WTC11 (cell line): Measurements from ENCODE around the gene DSTYK. TPM values are rescaled to one million over a fixed set of nuclear protein-coding genes. Genes with fewer than 3 reads are reported as not detected.

ENCODE experiments used
- ATAC-seq: fragments of 200-7000 bp; cut with Tn5 transposase; 2 replicates; pipeline ENCODE4 v1.10.0; 2021; ENCODE audit warnings: mild to moderate bottlenecking, moderate library complexity
- CTCF ChIA-PET: fragments of 300-600 bp; sonication (Branson Sonifier 250); formaldehyde crosslinking; loops from one replicate; lab custom pipeline; 2021; ENCODE audit warnings: antibody characterized with exemption; lab: Charles Lee
- POLR2A ChIA-PET: fragments of 350-600 bp; sonication (Branson Sonifier 250); formaldehyde crosslinking; loops from one replicate; lab custom pipeline; 2021; ENCODE audit warnings: antibody characterized with exemption; lab: Charles Lee
- DNase-seq: peaks from one replicate; pipeline ENCODE4 v3.0.0; 2021; ENCODE audit warnings: low spot score
- H3K27ac Mint-ChIP-seq: 2 replicates; pipeline ENCODE4 v1.8.0; 2021; ENCODE audit warnings: mixed read lengths
- H3K27me3 Mint-ChIP-seq: 2 replicates; pipeline ENCODE4 v1.8.0; 2021; ENCODE audit warnings: low read depth, mild to moderate bottlenecking, moderate library complexity, mixed read lengths
- H3K36me3 Mint-ChIP-seq: 2 replicates; pipeline ENCODE4 v1.8.0; 2021; ENCODE audit warnings: mixed read lengths
- H3K4me1 Mint-ChIP-seq: 2 replicates; pipeline ENCODE4 v1.8.0; 2022; ENCODE audit warnings: mixed read lengths
- H3K4me3 Mint-ChIP-seq: 2 replicates; pipeline ENCODE4 v1.8.0; 2021; ENCODE audit warnings: mild to moderate bottlenecking, moderate library complexity, mixed read lengths
- H3K9me3 Mint-ChIP-seq: 2 replicates; pipeline ENCODE4 v1.8.0; 2021; ENCODE audit warnings: mixed read lengths
- ARID4B ChIP-seq: sonication (generic); formaldehyde crosslinking; IDR thresholded peaks from 2 replicates; pipeline ENCODE4 v1.8.0; 2023; ENCODE audit warnings: missing genetic modification reagents, mild to moderate bottlenecking, borderline replicate concordance
- CBFB ChIP-seq: sonication (generic); formaldehyde crosslinking; IDR thresholded peaks from 2 replicates; pipeline ENCODE4 v1.8.1; 2022; ENCODE audit warnings: mild to moderate bottlenecking, low read depth, missing genetic modification reagents
- CDX4 ChIP-seq: fragments of 250-450 bp; sonication (Bioruptor Pico); IDR thresholded peaks from 2 replicates; pipeline ENCODE4 v1.9.0; 2021; ENCODE audit warnings: moderate library complexity, mild to moderate bottlenecking, inconsistent platforms, borderline replicate concordance
- CREM ChIP-seq: sonication (generic); formaldehyde crosslinking; IDR thresholded peaks from 2 replicates; pipeline ENCODE4 v1.8.1; 2022; ENCODE audit warnings: mild to moderate bottlenecking, missing genetic modification reagents, moderate library complexity
- E2F4 ChIP-seq: sonication (generic); formaldehyde crosslinking; IDR thresholded peaks from 2 replicates; pipeline ENCODE4 v1.8.1; 2022; ENCODE audit warnings: low read depth, mild to moderate bottlenecking, moderate library complexity, missing genetic modification reagents, borderline replicate concordance
- FOXK1 ChIP-seq: sonication (generic); formaldehyde crosslinking; IDR thresholded peaks from 2 replicates; pipeline ENCODE4 v1.8.0; 2022; ENCODE audit warnings: mild to moderate bottlenecking, moderate library complexity, missing genetic modification reagents
- JAZF1 ChIP-seq: fragments of 250-450 bp; sonication (Bioruptor Pico); IDR thresholded peaks from 2 replicates; pipeline ENCODE4 v1.9.0; 2021; ENCODE audit warnings: moderate library complexity, mild to moderate bottlenecking, inconsistent platforms
- NFATC4 ChIP-seq: fragments of 250-450 bp; sonication (Bioruptor Pico); IDR thresholded peaks from 2 replicates; pipeline ENCODE4 v1.9.0; 2021; ENCODE audit warnings: mild to moderate bottlenecking
- NR2C2 ChIP-seq: sonication (generic); formaldehyde crosslinking; IDR thresholded peaks from 2 replicates; pipeline ENCODE4 v1.8.0; 2022; ENCODE audit warnings: mild to moderate bottlenecking, missing genetic modification reagents
- SOX15 ChIP-seq: fragments of 250-450 bp; sonication (Bioruptor Pico); IDR thresholded peaks from 2 replicates; pipeline ENCODE4 v1.9.0; 2021; ENCODE audit warnings: mild to moderate bottlenecking
- STAT6 ChIP-seq: sonication (generic); formaldehyde crosslinking; conservative IDR thresholded peaks from 2 replicates; pipeline ENCODE4 v1.8.1; 2023; ENCODE audit warnings: mild to moderate bottlenecking, low read depth, missing genetic modification reagents, moderate library complexity
- TP53 ChIP-seq: sonication (generic); formaldehyde crosslinking; IDR thresholded peaks from 2 replicates; pipeline ENCODE4 v1.8.1; 2023; ENCODE audit warnings: mild to moderate bottlenecking, missing genetic modification reagents
- USF2 ChIP-seq: sonication (generic); formaldehyde crosslinking; IDR thresholded peaks from 2 replicates; pipeline ENCODE4 v1.8.1; 2023; ENCODE audit warnings: mild to moderate bottlenecking, missing genetic modification reagents, moderate library complexity
- ZBTB21 ChIP-seq: sonication (generic); formaldehyde crosslinking; IDR thresholded peaks from 2 replicates; pipeline ENCODE4 v1.8.1; 2023; ENCODE audit warnings: mild to moderate bottlenecking, missing genetic modification reagents, borderline replicate concordance
- ZNF396 ChIP-seq: fragments of 250-450 bp; sonication (Bioruptor Pico); IDR thresholded peaks from 2 replicates; pipeline ENCODE4 v1.8.0; 2021; ENCODE audit warnings: mild to moderate bottlenecking, moderate library complexity, borderline replicate concordance
- ZNF416 ChIP-seq: fragments of 250-450 bp; sonication (Bioruptor Pico); IDR thresholded peaks from 2 replicates; pipeline ENCODE4 v1.9.0; 2021; ENCODE audit warnings: mild to moderate bottlenecking, inconsistent platforms
- ZSCAN18 ChIP-seq: fragments of 250-450 bp; sonication (Bioruptor Pico); IDR thresholded peaks from 2 replicates; pipeline ENCODE4 v2.1.2; 2022; ENCODE audit warnings: mild to moderate bottlenecking, moderate library complexity
- total RNA-seq: library from RNA; stranded (reverse); gene quantifications from 3 replicates; pipeline ENCODE4 v1.2.3, GENCODE V29; 2021

DSTYK gene
- total RNA-seq, 1 experiment from 2014 or later: 11.6 TPM

- POLR2A ChIA-PET: no interaction called here
- DNase-seq (no peak), ATAC-seq (no peak)
- Mint-ChIP-seq H3K27ac (peak overlapping the region; percentile 47; the same call in 1 of the 2 replicates), H3K9me3 (no peaks in the 10 kb centered on the region), H3K4me3 (no peak overlapping the region), H3K4me1 (peaks cover 18% of the 10 kb centered on the region), H3K36me3 (no peaks in the 10 kb centered on the region; the same call in 1 of the 2 replicates), H3K27me3 (no peaks in the 10 kb centered on the region; the same call in 1 of the 2 replicates)
- CTCF ChIA-PET: interaction anchor here (0.7 to 1.3 kb wide), 2 partner anchors 63 to 318 kb away, joined by 3 to 5 read pairs; no protein-coding TSS in a partner anchor
- TF ChIP-seq CBFB (CRISPR knock-in tag) (no peak), ZNF396 (CRISPR knock-in tag) (no peak), NR2C2 (CRISPR knock-in tag) (no peak), NFATC4 (no peak), E2F4 (CRISPR knock-in tag) (no peak)
Observed at GRCh38 chr1:205124726-205125125, 86.8 kb downstream of the DSTYK start.

GRCh38 chr1:205122489-205122882 lies 89.0 kb downstream of the DSTYK start:
- no peak for DNase-seq
- peak; percentile 3; the same call in 1 of the 2 replicates for ATAC-seq
- Mint-ChIP-seq H3K4me1 (peaks cover 18% of the 10 kb centered on the region), H3K9me3 (no peaks in the 10 kb centered on the region), H3K27ac (peak overlapping the region; percentile 100), H3K27me3 (no peaks in the 10 kb centered on the region; the same call in 1 of the 2 replicates), H3K36me3 (peaks cover 2% of the 10 kb centered on the region), H3K4me3 (peak overlapping the region; percentile 98)
- ChIA-PET CTCF (interaction anchor here (0.6 to 3.4 kb wide), 10 partner anchors 19 to 325 kb away, joined by 3 to 28 read pairs (median 5); no protein-coding TSS in a partner anchor), POLR2A (interaction anchor here (2.2 kb wide), 1 partner anchor 106 kb away, joined by 9 read pairs; the partner anchor contains the start of gene TMCC2)
- TF ChIP-seq USF2 (no peak), STAT6 (no peak), TP53 (CRISPR knock-in tag) (no peak), JAZF1 (CRISPR knock-in tag) (no peak), FOXK1 (CRISPR knock-in tag) (no peak)

- ChIA-PET POLR2A (interaction anchor here (0.5 to 2.2 kb wide), 5 partner anchors 25 to 606 kb away, joined by 3 to 9 read pairs (median 4); partner anchors contain the start of genes MDM4 and TMCC2), CTCF (interaction anchor here (0.7 to 3.4 kb wide), 12 partner anchors 19 to 326 kb away, joined by 3 to 28 read pairs (median 4); partner anchors contain the start of gene TMCC2)
- H3K4me1 Mint-ChIP-seq: peaks cover 18% of the 10 kb centered on the region
- DNase-seq (peak; percentile 96), ATAC-seq (peak; percentile 100)
- no peaks in the 10 kb centered on the region; the same call in 1 of the 2 replicates for H3K27me3 Mint-ChIP-seq
- H3K27ac Mint-ChIP-seq: peak within 1 kb of the TSS; percentile 100
- H3K36me3 Mint-ChIP-seq: peaks cover 2% of the 10 kb centered on the region
- H3K9me3 Mint-ChIP-seq: no peaks in the 10 kb centered on the region
- peak within 1 kb of the TSS; percentile 98 for H3K4me3 Mint-ChIP-seq
- TF ChIP-seq ZSCAN18 (0 out of 2 replicates have a peak, but pooled peaks have one; percentile 26), CDX4 (CRISPR knock-in tag) (no peak), TP53 (CRISPR knock-in tag) (no peak), SOX15 (CRISPR knock-in tag) (no peak), ZBTB21 (CRISPR knock-in tag) (no peak), ARID4B (CRISPR knock-in tag) (peak; percentile 74; the same call in 1 of the 2 replicates), CREM (CRISPR knock-in tag) (peak; percentile 75), ZNF416 (0 out of 2 replicates have a peak, but pooled peaks have one; percentile 52)
Observed at GRCh38 chr1:205121660-205122488, 89.6 kb downstream of the DSTYK start, which contains the start of gene RBBP5. Gene RBBP5, minus strand, starts transcription at chr1:205121978. Its CDS starts 105 bp downstream, at chr1:205121873.
